ENCODE measurements around the gene SNTG2.

The SNTG2 gene

DNA sequence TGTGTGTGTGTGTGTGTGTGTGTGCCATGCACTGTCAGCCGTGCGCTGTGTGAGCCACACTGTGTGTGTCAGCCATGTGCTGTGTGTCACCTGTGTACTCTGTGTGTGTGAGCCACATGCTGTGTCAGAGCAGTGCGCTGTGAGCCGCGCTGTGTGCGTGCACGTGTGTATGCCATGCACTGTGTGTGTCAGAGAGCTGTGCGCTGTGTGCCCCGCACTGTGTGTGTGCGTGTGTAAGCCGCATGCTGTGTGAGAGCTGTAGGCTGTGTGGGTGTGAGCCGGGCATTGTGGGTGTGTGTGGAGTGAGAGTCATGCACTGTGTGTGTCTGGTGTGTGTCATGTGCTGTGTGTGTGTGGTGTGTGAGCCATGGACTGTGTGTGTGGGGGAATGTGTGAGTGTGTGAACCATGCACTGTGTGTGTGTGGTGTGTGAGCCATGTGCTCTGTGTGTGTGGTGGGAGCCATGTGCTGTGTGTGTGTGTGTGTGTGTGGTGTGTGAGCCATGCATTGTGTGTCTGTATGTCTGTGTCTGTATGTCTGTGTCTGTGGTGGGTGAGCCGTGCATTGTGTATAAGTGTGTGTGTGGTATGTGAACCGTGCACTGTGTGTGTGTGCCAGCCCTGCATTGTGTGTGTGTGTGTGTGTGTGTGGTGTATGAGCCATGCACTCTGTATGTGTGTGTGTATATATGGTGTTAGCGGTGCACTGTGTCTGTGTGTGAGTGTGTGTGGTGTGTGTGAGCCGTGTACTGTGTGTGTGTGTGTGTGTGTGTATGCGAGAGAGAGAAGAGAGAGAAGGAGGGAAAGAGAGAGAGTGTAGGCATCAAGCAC lies 356.3 kb downstream of the SNTG2 start:
- no peak for DNase-seq (ENCODE audit: extremely low read depth in 1 of 2, low read depth in 1 of 2)

DNA sequence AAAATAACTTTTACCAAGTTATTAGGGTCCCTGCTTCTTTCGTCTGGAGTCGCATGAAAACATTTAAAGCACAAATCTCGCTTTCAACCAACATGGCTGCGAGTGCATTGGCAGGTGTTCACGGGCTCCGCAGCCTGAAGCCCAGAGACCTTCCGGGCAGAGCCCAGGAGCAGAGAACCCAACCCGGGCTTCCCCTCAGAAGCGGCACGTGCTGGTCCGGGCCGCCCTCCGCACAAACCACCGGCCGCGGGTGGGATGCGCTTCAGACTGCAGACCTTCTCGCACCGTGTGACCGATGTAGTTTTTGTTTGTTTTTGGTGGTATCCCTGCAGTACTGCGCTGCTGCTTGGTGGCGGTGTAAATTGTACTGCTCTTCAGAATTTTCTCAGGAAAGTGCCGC lies 357.0 kb downstream of the SNTG2 start:
- no peak for DNase-seq (ENCODE audit: extremely low read depth in 1 of 2, low read depth in 1 of 2)

DNA sequence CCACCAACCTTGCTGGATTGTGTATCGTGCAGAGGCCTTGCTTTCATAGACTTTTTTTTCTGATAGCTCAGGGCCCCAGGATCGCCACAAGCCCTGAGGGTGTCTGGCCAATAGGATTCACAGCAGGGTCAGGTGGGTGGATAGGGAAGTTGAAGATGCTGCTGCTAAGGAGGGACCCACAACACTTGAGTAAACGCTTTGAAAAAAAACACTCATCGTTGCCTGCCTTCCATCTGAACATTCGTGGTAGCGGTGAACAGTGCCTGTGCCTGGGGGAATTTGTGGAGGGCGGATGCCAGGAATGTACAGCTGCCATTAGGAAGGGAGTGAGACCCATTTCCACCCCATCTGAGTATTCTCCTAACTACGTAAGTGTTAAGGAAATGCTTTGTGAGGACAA lies 358.0 kb downstream of the SNTG2 start:
- DNase-seq (ENCODE audit: extremely low read depth in 1 of 2, low read depth in 1 of 2) = no peak

- no peak for DNase-seq (ENCODE audit: extremely low read depth in 1 of 2, low read depth in 1 of 2)
Observed at GRCh38 chr2:1309507-1309906, 358.9 kb downstream of the SNTG2 start.

DNA sequence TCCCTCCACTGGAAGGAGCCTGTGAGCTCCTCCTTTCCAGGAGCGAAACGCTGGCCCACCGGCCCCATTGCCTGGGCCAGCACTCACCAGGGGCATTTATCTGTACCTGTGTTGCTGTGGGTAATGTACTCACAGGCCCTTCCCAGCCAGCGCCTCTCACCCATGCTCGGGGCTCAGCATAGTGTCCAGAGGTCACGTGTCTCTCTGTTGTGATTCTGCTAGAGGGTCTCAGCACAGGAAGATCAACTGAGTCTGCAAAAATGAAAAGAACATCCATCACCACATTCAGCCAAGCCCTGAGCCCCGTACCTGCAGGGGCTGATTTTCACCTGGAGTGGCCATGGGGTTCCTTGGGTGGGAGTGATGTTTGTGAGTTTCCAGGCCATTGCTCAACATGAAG lies 359.6 kb downstream of the SNTG2 start:
- DNase-seq (ENCODE audit: extremely low read depth in 1 of 2, low read depth in 1 of 2) = no peak

GRCh38 chr2:1310866-1311265 lies 360.2 kb downstream of the SNTG2 start:
- DNase-seq (ENCODE audit: extremely low read depth in 1 of 2, low read depth in 1 of 2) = no peak

DNA sequence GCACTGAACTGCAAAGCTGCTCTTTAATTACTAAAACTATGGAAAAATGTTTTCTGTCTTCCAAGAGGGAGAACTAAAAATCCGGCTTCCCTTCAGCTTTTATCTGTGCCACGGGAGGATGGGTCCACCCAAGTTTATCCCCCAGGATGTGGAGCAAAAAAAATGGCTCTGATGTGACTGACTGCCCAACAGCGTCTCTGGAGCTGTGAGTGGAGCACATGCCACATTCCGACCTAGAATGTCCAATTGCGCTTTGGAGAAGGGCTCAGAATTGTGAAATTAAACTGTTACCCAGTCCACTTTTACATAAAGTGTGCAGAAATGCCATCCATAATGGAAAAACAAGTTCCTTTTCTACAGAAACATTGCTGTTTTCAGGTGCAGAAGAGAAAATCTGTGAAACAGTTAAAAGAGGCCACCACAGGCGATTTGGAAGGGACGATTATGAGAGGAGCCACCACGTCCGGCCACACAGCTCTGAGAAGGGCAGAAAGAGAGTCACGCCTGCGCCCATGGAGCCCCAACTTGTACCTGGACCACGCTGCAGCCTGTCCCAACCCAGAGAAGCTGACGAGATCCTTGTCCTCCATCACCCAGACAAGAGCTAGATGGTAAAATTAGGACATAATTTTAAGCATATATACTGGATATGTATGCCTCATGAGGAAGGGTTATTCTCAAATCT lies 362.7 kb downstream of the SNTG2 start:
- no peak for DNase-seq (ENCODE audit: extremely low read depth in 1 of 2, low read depth in 1 of 2)

GRCh38 chr2:1314254-1314653 lies 363.6 kb downstream of the SNTG2 start:
- DNase-seq (ENCODE audit: extremely low read depth in 1 of 2, low read depth in 1 of 2) = no peak

GRCh38 chr2:1318366-1319009 lies 367.8 kb downstream of the SNTG2 start:
- DNase-seq (ENCODE audit: extremely low read depth in 1 of 2, low read depth in 1 of 2) = no peak

DNA sequence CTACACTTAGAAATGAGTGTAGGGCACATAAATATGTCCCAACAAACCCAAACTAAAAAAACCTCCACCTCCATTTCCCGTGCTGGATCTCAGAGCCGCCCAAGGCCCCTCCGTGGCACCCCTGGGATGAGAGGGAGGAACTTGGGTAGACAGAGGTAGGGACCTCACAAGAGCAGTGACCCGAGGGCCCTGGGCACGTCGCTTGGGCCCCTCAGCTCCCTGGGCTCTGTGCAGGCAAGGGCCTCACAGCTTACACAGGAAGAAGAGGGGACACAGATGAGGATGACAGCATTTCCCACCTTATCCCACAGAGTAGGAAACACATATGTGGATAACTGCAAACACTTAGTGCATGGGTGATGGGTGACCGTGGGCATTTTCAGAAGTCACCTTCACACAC lies 368.7 kb downstream of the SNTG2 start:
- no peak for DNase-seq (ENCODE audit: extremely low read depth in 1 of 2, low read depth in 1 of 2)

- DNase-seq (ENCODE audit: extremely low read depth in 1 of 2, low read depth in 1 of 2) = no peak
Observed at GRCh38 chr2:1321321-1321720, 370.7 kb downstream of the SNTG2 start.

- no peak for DNase-seq (ENCODE audit: extremely low read depth in 1 of 2, low read depth in 1 of 2)
Observed at GRCh38 chr2:1324884-1325283, 374.2 kb downstream of the SNTG2 start.

DNA sequence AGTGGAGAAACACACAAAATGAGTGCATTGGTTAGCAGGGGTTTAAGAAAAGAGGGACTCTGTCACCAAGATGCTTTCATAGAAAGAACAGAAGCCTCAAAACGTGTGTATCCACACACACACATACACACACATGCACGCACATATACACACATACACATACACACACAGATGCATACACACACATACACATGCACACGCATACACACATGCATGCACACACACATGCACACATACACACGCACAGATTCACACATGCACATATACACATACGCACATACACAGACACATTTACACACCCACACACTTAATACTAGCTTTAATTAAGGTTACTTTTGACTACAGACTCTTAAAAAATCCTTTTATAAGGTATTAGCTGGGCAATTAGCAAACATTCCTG lies 378.0 kb downstream of the SNTG2 start:
- no peak for DNase-seq (ENCODE audit: extremely low read depth in 1 of 2, low read depth in 1 of 2)

GRCh38 chr2:1339388-1340140 lies 388.9 kb downstream of the SNTG2 start:
- DNase-seq (ENCODE audit: extremely low read depth in 1 of 2, low read depth in 1 of 2) = no peak

DNA sequence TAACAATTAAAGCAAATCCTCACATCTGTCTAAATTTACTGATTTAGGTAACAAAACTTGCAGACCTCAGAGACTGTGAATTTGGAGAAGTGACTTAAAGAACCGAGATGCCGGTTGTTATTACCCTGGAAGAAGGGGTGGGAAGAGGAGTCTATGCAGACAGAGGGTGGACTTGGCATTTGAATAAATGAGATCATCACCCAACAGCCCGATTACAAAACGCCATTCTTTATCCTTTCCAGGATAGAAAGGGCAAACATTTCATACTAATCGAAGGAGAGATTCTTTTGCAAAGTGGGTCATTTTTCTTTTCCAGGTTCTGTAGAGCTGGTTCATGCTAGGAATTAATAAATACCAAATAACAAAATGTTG lies 389.5 kb downstream of the SNTG2 start:
- no peak for DNase-seq (ENCODE audit: extremely low read depth in 1 of 2, low read depth in 1 of 2)

GRCh38 chr2:1341404-1342120 lies 390.9 kb downstream of the SNTG2 start:
- no peak for DNase-seq (ENCODE audit: extremely low read depth in 1 of 2, low read depth in 1 of 2)

GRCh38 chr2:1348789-1349188 lies 398.1 kb downstream of the SNTG2 start:
- no peak for DNase-seq (ENCODE audit: extremely low read depth in 1 of 2, low read depth in 1 of 2)

DNA sequence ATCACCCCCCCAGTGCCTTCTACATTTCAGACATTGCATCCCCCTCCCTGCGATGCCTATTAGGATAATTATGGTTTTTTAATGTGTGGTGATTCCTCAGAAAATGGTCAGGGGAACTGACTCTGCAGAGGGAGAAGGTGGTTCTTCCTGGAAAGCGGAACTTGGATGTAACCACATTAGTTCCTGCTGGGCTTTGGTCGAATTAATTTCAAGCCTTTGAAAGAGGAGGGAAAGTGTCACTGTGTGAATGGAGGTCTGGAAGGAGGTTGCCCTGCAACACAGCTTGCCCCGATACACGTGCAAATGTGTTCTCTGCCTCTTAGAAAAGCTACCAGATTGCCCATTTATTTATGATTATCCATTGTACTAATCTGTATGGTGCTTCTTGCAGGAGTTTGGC lies 399.5 kb downstream of the SNTG2 start:
- DNase-seq (ENCODE audit: extremely low read depth in 1 of 2, low read depth in 1 of 2) = no peak

DNA sequence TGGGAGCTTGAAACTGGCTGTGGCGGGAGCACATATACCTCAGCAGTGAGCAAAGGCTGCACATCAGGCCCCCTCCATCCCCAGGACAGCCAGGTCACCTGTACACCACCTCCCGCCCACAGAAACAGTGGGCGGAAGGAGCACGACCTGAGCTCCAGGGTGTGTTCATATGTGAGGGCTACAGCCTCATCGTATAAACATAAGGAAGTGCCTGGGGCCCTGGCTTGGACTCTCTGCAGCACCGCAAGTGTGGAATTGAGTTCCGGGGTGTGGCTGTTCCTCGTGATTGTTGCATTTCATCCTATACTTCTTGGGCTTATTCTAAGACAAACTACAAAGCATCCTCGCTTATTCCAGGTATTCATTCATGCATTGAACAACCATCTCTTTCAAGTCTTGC lies 402.5 kb downstream of the SNTG2 start:
- no peak for DNase-seq (ENCODE audit: extremely low read depth in 1 of 2, low read depth in 1 of 2)

DNA sequence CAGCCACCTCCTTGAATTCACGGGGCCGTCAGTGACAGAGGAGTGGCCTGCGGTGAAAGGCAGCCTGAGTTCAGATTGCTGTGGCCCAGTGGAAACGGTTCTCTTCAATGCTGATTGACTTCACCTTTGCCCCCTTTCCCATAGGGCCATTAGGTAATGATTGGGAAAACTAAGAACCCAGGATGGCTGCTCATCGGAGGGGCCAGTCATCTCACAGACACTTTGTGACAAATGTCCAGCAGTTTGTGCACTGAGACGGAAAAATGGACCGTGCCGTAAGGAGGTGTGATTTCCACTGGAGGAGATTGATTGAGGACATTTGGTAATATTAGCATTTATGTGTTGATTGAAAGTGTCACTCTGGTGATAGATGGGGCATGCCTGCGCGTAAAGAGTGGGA lies 402.9 kb downstream of the SNTG2 start:
- no peak for DNase-seq (ENCODE audit: extremely low read depth in 1 of 2, low read depth in 1 of 2)

DNA sequence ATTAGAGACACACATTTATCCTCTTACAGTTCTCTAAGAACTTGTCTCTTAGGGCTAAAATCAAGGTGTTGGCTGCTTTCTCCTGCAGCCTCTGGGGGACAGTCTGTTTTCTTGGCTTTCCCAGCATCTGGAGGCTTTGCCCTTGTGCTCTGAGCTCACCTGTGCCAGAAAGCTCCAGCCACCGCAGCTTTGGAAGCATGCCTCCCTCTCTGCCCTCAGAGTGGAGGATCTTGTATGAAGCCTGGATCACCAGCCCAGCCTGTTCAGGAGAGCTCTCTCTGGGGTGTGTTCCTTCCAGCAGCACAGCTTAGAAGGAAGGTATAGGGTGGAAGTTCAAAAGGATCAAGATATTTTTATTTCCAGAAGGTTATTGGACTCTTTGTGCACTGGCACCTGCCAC lies 409.5 kb downstream of the SNTG2 start:
- DNase-seq (ENCODE audit: extremely low read depth in 1 of 2, low read depth in 1 of 2) = no peak
